ENCODE results near the gene MKI67.

GRCh38 chr10:128122931-128123330 lies 3.3 kb downstream of the MKI67 start:
- TF ChIP-seq CTCF (optimal IDR thresholded peaks at IDR 0.05 in 1 of 3, IDR thresholded peaks at IDR 0.05 in 1 of 3, conservative IDR thresholded peaks at IDR 0.05 in 1 of 3; ENCODE audit: extremely low read depth in 1 of 3, insufficient read depth in 2 of 3, low read length in 3 of 3) = no peak
- no peak for TF ChIP-seq EZH2 (IDR thresholded peaks at IDR 0.05; ENCODE audit: low read length)
